GM20000 (cell line): ENCODE results near the gene RCOR1.

ENCODE experiments used
- DNase-seq: peaks from one replicate; pipeline ENCODE4 v3.0.0; 2012; ENCODE audit warnings: low spot score
- TF ChIP-seq, protein P1 (sequence below): IDR thresholded peaks from 2 replicates; pipeline ENCODE4 v1.5.1; 2012; ENCODE audit warnings: mild to moderate bottlenecking, control low read depth; ENCODE audit errors: extremely low read depth, missing control alignments

RCOR1 gene

GRCh38 chr14:102778338-102779083, 186.1 kb downstream of the RCOR1 start:
- TF ChIP-seq, protein P1, sequence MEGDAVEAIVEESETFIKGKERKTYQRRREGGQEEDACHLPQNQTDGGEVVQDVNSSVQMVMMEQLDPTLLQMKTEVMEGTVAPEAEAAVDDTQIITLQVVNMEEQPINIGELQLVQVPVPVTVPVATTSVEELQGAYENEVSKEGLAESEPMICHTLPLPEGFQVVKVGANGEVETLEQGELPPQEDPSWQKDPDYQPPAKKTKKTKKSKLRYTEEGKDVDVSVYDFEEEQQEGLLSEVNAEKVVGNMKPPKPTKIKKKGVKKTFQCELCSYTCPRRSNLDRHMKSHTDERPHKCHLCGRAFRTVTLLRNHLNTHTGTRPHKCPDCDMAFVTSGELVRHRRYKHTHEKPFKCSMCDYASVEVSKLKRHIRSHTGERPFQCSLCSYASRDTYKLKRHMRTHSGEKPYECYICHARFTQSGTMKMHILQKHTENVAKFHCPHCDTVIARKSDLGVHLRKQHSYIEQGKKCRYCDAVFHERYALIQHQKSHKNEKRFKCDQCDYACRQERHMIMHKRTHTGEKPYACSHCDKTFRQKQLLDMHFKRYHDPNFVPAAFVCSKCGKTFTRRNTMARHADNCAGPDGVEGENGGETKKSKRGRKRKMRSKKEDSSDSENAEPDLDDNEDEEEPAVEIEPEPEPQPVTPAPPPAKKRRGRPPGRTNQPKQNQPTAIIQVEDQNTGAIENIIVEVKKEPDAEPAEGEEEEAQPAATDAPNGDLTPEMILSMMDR = no peak
- DNase-seq = no peak

GRCh38 chr14:102779084-102779462, 186.6 kb downstream of the RCOR1 start:
- no peak for DNase-seq
- TF ChIP-seq, protein P1 = no peak

DNA sequence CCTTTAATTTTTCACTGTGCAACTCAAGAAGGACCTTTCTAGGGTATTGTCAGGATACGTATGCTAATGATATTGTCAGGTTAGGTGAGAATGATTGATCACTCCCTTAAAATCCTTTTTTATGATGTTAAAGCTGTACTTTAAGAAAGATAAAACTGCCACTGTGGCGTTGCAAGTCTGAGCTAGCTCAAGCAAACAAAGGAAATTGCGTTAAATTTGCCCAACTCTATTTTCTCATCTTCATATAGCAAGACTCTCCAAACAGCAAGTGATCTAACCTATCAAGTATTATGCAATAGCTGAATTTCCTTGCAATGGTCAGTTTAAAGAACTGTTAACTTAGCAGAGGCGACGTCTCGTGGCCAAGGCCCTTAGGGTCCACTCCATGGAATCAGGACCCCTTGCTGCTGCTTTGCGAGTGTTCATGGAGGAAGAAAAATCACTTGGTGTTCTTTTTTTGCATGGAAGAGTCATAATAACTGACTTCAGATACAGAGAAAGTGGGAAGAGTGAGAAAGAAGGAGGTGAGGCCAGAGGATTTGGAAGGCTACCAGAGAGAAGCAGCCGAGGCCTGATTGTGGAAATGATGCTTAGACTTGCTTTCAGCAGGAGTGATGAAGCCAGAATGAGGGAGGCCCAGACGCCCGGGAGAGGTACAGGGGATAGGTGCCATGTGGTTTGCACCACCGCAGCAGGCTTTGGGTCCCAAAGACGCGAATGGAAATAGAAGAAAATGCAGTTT, 187.3 kb downstream of the RCOR1 start:
- no peak for DNase-seq
- TF ChIP-seq, protein P1 = no peak
